GM19099 (cell line): Measurements from ENCODE around the gene CLNK.

ENCODE experiments used
- POLR2A ChIP-seq: IDR thresholded peaks from 3 replicates; pipeline ENCODE4 v1.6.1; 2011; ENCODE audit warnings: low read depth; ENCODE audit not compliant: insufficient read length; ENCODE audit errors: extremely low read depth

CLNK gene

DNA sequence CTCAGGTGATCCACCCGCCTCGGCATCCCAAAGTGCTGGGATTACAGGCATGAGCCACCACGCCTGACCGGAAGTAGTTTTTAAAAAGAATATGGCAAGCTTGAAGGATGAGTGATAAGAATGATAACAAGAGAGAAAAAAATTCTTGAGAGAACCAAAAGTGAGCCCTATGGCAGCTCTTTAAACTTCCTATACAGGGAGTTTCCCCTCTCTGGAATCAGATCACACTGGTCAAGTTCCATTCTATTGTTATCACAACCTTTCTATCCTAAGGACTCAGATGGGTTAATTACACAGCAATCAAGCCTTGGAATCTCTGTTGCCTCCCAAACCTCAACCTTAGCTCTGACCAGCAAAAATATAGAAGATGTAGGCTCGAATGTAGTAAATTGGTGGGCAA, 193.6 kb downstream of the CLNK start:
- no peak for TF ChIP-seq POLR2A

- no peak for TF ChIP-seq POLR2A
Observed at GRCh38 chr4:10482913-10483312, 201.7 kb downstream of the CLNK start.

GRCh38 chr4:10480616-10481015, 204.0 kb downstream of the CLNK start:
- no peak for TF ChIP-seq POLR2A

DNA sequence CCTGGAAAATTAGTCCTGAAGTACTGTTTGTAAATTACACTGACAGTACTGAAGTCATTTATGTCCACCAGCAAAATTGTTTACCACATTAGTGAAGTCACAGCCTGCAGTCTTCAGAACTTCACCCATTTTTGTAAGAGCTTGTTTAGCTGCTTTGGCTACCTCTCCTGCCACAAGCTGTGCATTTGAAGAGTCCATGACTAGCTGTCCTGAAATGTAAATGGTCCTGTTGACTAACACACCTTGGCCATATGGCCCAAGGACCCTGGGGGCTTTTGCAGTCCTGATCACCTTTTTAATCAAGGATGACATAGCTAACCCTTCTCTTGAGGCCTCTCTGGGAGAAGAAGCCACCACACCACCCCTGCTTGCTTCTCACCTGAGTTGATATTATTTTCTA, 205.9 kb downstream of the CLNK start:
- no peak for TF ChIP-seq POLR2A

DNA sequence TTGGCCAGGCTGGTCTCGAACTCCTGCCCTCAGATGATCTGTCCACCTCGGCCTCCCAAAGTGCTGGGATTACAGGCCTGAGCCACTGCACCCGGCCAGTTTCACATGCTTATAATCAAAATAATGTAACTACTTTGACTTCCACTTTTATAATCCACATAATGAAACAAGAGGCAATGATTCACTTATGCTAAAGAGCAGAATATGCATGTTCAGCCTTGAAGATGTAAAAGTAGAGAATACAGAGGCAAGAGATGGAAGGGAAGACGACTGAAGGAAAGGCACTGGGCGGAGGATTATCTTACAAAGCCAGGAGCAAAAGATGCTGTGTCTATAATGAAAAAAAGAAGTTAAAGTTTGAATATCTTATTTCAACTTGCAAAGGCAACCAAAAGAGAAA, 214.1 kb downstream of the CLNK start:
- TF ChIP-seq POLR2A: no peak

GRCh38 chr4:10466161-10466560, 218.4 kb downstream of the CLNK start:
- no peak for TF ChIP-seq POLR2A

- no peak for TF ChIP-seq POLR2A
Observed at GRCh38 chr4:10462876-10463275, 221.7 kb downstream of the CLNK start.

DNA sequence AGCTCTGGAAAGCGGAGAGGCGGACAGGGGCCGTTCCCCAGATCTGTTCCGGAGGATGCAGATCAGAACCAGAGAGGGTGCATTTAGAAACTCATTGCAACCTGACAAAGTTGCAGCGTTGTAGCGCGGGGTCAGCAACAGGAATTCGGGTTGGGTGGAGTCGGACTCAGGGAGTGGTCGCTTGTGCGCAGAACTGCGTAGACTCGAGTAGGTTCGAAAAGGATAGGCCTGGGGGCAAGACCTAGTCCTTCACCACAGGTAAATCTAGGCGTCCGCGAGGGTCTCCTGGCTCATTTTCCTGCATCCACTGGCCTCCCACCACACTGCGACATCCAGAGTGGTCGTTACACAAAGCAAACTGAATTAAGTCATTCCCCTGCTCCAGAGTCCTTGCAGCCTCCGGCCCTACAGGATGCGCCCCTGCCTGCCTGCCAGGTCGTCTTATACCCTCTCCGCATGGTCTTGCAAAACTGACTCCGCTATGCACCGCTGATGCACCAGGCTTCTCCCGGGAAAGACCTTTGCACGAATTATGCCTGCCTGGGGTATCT, 222.6 kb downstream of the CLNK start:
- TF ChIP-seq POLR2A: no peak

- TF ChIP-seq POLR2A: peak; percentile 34
Observed at GRCh38 chr4:10461091-10461849, 223.3 kb downstream of the CLNK start.

DNA sequence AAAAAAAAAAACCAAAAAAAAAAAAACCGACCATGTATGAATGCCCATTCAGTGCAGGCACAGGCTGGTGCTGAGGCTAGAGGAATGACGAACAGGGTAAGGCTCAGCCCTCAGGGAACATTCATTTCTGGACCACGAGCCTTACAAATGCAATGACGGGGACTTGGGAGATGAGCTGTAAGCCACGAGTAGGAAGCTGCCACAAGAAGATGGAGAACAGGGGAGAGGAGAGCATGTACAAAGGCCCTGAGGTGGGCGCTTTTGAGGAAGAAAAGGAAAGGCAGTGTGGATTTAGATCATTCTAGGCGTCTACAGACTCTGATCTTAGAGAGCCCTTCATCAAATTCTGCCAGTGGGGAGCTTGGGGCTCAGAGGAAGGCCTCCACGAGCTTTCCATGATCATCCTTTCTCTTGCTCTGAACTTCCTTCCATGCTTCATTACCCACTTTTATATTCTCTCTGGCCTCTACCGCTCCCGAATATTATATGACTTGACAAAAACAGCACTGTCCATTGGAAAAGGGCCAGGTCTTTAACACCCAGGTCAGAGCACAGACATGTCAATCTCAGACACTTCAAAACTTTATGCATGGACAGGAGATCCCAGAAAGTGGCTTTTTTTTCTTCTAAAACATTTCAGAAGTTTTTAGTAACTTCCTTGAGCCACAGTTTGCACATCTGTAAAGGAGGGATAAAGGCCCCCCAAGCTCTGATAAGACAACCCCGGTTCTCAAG, 224.1 kb downstream of the CLNK start:
- TF ChIP-seq POLR2A: no peak

GRCh38 chr4:10459305-10459704, 225.3 kb downstream of the CLNK start:
- TF ChIP-seq POLR2A: no peak

DNA sequence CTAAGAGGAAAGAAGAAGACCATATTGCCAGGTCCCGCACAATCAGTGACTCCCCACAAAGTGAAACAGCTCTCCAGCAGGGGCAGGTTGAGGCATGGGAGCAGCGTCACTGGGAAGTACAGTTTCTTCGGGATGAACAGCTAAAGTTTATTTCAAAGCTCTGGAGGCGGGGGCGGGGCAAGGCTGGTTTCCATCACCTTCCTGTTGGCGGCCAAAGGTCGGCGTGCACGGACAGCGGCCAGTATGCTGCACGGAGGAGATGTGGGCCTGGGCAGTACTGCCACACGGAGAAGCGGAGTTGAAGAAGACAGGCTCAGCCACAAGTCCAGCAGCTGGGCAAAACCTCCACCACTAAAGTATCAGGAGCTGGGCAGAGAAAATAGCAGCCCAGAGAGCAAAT, 226.4 kb downstream of the CLNK start:
- TF ChIP-seq POLR2A: no peak

DNA sequence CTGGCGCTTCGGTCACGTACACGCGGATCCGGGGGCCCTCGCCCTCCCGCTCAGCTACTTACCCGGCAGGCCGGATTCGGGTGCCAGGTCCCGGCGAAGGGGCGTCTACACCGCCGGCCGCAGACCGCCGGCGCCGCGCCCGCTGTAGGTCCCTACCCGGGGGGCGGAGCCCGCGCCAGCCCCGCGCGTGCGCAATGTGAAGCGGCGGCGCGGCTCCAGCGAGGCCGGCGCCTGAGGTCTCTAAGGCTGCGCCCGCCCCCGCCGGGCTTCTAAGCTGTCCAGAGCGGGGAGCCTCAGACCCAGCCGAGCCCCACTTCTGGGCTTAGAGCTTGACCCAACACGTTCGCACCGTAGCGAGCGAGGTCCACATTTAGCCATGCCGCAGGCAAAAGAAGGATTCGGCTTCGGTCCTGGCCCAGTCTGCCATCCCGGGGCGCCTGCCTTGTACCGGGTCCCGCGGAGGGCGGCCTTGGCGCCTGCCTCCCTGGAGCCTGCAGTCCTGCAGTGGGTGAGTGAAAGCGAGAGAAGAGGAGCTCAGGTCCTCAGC, 227.2 kb downstream of the CLNK start, which contains the start of gene ZNF518B:
ZNF518B (minus strand) TSS at position 172 of the 547 bp plus-strand sequence. CDS start 11,098 bp downstream, outside the sequence.
- TF ChIP-seq POLR2A: peak; percentile 61

- no peak for TF ChIP-seq POLR2A
Observed at GRCh38 chr4:10456595-10457254, 227.8 kb downstream of the CLNK start.

DNA sequence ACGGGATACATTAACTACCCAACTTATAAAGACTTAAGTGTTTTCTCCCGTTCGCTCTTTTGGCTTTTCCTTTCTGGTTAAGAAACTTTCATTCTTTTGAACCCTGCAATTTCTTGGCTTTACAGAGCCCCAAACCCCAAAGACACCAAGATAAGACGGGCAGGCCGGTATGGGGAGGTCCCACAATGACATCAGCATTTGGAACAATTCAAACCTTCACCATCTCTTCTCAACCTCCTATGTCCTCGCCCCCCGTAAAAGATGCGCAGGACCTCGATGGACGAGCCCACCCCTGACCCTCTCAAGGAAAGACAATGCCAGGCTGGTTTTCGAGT, 228.3 kb downstream of the CLNK start:
- no peak for TF ChIP-seq POLR2A
